Glutamatergic neuron (in vitro differentiated cells): ENCODE results near the gene COG7. TPM values are rescaled to one million over a fixed set of nuclear protein-coding genes. Genes with fewer than 3 reads are reported as not detected.

ENCODE experiments used
- DNase-seq: peaks from one replicate; pipeline ENCODE4 v3.0.0; 2022
- H3K27ac Mint-ChIP-seq: one replicate; pipeline ENCODE4 v1.8.0; 2020; ENCODE audit warnings: mild to moderate bottlenecking, mixed read lengths, inconsistent platforms; ENCODE audit not compliant: unreplicated experiment
- H3K27me3 Mint-ChIP-seq: one replicate; pipeline ENCODE4 v1.8.0; 2020; ENCODE audit warnings: mild to moderate bottlenecking, moderate library complexity, mixed read lengths, inconsistent platforms; ENCODE audit not compliant: unreplicated experiment
- H3K36me3 Mint-ChIP-seq: one replicate; pipeline ENCODE4 v1.8.0; 2020; ENCODE audit warnings: mild to moderate bottlenecking, mixed read lengths, inconsistent platforms; ENCODE audit not compliant: unreplicated experiment
- H3K4me1 Mint-ChIP-seq: one replicate; pipeline ENCODE4 v1.8.0; 2020; ENCODE audit warnings: mild to moderate bottlenecking, low read depth, mixed read lengths, inconsistent platforms; ENCODE audit not compliant: unreplicated experiment
- H3K4me3 Mint-ChIP-seq: one replicate; pipeline ENCODE4 v1.8.0; 2020; ENCODE audit warnings: mild to moderate bottlenecking, mixed read lengths, inconsistent platforms; ENCODE audit not compliant: unreplicated experiment
- H3K9me3 Mint-ChIP-seq: one replicate; pipeline ENCODE4 v1.8.0; 2020; ENCODE audit warnings: mild to moderate bottlenecking, moderate library complexity, mixed read lengths, inconsistent platforms; ENCODE audit not compliant: unreplicated experiment
- total RNA-seq: library from RNA; stranded (reverse); fragmentation: NEBNext Ultra II Directional; extraction: Animal tissue kit (Norgen Biotek cat#: 25700); gene quantifications from one replicate; pipeline ENCODE4 v1.2.1, GENCODE V29; 2021; ENCODE audit not compliant: unreplicated experiment
- TF ChIP-seq, protein P1 (sequence below): fragments of 200-600 bp; sonication (generic); IDR thresholded peaks from one replicate; pipeline ENCODE4 v1.5.0; 2021; ENCODE audit not compliant: partially characterized antibody, unreplicated experiment

COG7 gene
- total RNA-seq, 1 donor from 2014 or later = 12.7 TPM

DNA sequence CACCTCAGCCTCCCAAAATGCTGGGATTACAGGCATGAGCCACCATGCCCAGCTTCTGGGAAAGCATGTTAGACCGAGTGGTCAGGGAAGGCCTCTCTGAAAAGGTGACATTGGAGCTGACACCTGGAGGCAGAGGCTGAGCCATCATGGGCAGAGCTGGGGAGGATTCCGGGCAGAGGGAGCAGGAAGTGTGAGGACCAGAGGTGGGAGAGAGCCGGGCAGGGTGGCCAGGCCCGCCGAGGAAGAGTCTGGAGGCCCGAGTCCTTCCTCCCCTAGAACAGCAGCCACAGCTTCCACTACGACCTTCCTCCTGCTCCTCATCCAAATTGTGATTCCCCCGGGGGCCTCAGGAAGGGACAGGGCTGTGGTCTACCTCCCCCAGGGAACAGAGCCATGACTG lies 74.7 kb downstream of the COG7 start:
- no peak overlapping the region for H3K4me3 Mint-ChIP-seq
- no peaks in the 10 kb centered on the region for H3K4me1 Mint-ChIP-seq
- H3K9me3 Mint-ChIP-seq = peaks cover 4% of the 10 kb centered on the region
- no peak overlapping the region for H3K27ac Mint-ChIP-seq
- H3K27me3 Mint-ChIP-seq = peaks cover 3% of the 10 kb centered on the region
- TF ChIP-seq, protein P1, sequence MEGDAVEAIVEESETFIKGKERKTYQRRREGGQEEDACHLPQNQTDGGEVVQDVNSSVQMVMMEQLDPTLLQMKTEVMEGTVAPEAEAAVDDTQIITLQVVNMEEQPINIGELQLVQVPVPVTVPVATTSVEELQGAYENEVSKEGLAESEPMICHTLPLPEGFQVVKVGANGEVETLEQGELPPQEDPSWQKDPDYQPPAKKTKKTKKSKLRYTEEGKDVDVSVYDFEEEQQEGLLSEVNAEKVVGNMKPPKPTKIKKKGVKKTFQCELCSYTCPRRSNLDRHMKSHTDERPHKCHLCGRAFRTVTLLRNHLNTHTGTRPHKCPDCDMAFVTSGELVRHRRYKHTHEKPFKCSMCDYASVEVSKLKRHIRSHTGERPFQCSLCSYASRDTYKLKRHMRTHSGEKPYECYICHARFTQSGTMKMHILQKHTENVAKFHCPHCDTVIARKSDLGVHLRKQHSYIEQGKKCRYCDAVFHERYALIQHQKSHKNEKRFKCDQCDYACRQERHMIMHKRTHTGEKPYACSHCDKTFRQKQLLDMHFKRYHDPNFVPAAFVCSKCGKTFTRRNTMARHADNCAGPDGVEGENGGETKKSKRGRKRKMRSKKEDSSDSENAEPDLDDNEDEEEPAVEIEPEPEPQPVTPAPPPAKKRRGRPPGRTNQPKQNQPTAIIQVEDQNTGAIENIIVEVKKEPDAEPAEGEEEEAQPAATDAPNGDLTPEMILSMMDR = no peak
- DNase-seq = no peak
- no peaks in the 10 kb centered on the region for H3K36me3 Mint-ChIP-seq

DNA sequence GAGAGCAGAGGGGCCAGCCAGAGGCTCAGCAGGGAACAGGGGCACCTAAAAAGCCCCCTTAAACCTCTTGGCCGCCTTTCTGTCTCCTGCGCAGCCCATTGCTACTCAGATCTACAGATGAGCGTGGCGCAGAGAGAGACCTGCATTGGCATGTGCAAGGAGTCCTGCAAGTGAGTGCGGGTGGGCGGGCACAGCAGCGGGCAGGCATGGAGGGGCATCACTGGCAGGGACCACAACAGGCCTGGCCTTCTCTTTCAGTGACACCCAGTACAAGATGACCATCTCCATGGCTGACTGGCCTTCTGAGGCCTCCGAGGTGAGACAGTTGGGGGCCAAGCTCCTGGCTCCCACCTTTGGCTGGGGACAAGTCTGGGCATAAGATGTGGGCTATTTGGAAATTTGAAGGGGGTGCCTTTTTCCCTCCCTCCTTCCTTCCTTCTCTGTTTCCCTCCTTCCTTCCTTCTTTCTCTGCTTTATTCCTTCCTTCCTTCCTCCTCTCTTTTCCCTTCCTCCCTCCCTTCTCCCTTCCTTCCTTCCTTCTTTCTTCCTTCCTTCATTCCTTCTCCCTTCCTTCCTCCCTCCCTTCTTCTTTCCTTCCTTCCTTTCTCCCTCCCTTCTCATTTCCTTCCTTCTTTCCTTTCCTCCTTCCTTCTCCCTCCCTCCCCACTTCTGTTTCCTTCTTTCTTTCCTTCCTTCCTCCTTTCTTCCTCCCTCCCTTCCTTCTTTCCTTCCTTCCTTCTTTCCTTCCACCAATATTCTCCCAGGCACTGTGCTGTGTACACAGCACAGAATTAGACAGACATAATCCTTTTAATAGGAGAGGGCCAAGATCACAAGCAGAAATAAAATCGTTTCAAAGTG lies 75.7 kb downstream of the COG7 start:
- H3K27ac Mint-ChIP-seq = no peak overlapping the region
- no peaks in the 10 kb centered on the region for H3K4me1 Mint-ChIP-seq
- no peaks in the 10 kb centered on the region for H3K36me3 Mint-ChIP-seq
- H3K9me3 Mint-ChIP-seq = peaks cover 4% of the 10 kb centered on the region
- TF ChIP-seq, protein P1 = no peak
- no peak overlapping the region for H3K4me3 Mint-ChIP-seq
- no peak for DNase-seq
- peaks cover 3% of the 10 kb centered on the region for H3K27me3 Mint-ChIP-seq

DNA sequence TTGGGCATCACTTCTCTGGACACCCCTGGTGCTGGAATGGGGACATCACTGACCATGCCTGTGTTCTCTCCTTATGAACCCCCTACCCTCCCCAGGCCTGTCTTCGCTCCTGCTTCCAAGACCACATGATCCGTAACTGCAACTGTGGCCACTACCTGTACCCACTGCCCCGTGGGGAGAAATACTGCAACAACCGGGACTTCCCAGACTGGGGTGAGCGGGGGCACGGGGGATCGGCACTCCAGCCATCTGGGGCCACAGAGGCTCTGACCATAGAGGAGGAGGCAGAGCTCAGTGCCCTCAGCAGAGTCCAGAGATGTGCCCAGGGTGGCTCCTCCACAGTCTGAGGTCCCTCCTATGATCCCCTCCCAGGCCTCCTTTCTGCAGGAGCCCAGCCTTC lies 77.3 kb downstream of the COG7 start:
- Mint-ChIP-seq H3K36me3 (no peaks in the 10 kb centered on the region), H3K27me3 (peaks cover 4% of the 10 kb centered on the region), H3K4me1 (no peaks in the 10 kb centered on the region), H3K4me3 (no peak overlapping the region), H3K9me3 (peaks cover 4% of the 10 kb centered on the region), H3K27ac (no peak overlapping the region)
- DNase-seq = no peak
- TF ChIP-seq, protein P1 = no peak

DNA sequence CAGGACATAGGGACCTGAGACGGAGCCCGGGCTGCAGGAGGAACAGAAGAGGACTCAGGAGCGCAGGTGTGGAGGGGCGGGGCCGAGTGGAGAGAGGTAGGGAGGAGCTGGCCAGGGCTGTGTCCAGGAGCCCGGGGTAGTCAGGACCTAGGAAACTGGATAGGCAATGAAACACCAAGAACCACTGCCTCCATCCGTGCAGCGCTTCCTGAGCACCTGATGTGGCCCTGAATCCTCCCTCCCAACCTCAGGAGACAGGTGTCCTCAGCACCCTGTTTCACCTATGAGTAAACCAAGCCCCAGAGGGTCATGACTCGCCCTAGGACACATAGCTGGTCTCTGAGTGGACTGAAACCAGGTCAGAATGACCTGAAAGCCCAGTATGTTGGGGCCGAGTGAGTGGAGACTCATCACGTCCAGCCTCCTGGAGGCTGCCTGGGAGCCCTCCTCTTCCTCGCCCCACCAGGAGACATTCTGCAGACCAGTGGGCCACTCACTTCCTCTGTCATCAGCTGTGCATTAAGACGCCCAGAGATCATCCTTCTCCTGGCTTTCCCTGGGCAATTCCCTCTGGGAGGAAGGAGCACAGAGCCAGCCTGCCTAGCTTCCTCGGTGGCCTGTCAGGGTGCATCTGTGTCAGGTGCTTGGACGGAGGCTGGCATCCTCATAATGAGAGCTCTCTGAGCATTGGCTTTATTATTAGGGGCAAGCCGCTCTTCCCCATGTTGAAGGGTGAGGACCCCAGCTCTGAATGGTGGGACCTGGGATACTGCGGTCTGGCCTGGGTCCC lies 78.1 kb downstream of the COG7 start:
- no peaks in the 10 kb centered on the region for H3K4me1 Mint-ChIP-seq
- H3K36me3 Mint-ChIP-seq = no peaks in the 10 kb centered on the region
- DNase-seq = no peak
- peaks cover 7% of the 10 kb centered on the region for H3K27me3 Mint-ChIP-seq
- no peak overlapping the region for H3K27ac Mint-ChIP-seq
- no peak overlapping the region for H3K4me3 Mint-ChIP-seq
- H3K9me3 Mint-ChIP-seq = peaks cover 4% of the 10 kb centered on the region
- TF ChIP-seq, protein P1 = no peak
